GM12864 (cell line): ENCODE measurements around the gene IKZF3.
A peak's percentile ranks its signal among the peaks of the same experiment; 100 is the strongest.
"Not testable (repeated sequence)": the region's sequence is repeated elsewhere in the genome, so short reads cannot be mapped to it uniquely, and the experiment has no call there.

Source experiments
- DNase-seq: peaks from one replicate; pipeline ENCODE4 v3.0.0-alpha.2; 2011; ENCODE audit warnings: low read depth
- H3K4me3 ChIP-seq: 2 replicates; pipeline ENCODE4 v1.5.1; 2011; ENCODE audit warnings: mild to moderate bottlenecking, low read depth, low read length, control low read depth
- TF ChIP-seq, protein P1 (sequence below): IDR thresholded peaks from 2 replicates; pipeline ENCODE4 v1.5.1; 2011; ENCODE audit warnings: low read depth, mild to moderate bottlenecking, moderate library complexity, low read length, control low read depth, inconsistent platforms; ENCODE audit errors: missing control alignments

IKZF3 gene

DNA sequence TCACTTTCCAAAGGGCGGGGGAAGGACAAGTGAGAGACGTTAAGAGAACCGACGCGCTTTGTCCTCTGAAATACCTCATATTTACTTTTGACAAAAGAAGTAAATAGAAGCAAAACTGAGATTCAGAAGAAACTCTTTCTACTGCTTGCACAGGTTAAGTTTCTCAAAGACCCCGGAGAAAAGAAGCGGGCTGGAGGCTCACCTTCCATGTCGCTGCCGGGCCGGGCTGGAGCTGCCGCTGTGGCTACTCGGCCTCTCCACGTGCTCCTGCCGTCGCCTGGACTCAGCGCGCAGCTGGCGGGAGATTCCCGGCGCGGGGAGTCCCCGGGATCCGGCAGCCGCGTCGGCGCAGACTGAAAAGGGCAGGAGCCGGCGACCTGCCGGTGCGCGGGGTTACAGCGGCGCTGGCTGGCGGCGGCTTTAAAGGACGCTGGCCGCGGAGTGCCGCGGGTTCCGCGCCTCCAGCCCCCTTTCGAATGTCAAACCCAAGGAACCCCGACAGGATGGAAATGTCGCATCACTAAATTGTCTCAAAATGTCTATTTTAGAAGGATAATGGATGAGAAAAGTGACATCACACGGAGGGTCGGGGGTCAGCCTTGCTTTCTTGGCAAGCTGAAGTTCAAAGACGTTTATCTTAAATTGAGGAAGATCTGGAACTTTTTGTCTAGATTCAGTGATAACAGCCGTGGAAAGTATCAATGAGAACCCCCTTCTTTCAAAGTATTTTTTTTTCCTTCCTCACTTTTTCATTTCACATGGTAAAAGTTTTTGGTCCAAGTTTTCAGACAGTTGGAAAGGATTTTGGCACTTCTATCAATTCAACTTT is at the start of gene IKZF3:
Gene IKZF3 (minus strand): TSS at position 395 of the 829 bp plus-strand sequence. CDS start 186 bp downstream, at position 209.
- no peak for DNase-seq
- TF ChIP-seq, protein P1, sequence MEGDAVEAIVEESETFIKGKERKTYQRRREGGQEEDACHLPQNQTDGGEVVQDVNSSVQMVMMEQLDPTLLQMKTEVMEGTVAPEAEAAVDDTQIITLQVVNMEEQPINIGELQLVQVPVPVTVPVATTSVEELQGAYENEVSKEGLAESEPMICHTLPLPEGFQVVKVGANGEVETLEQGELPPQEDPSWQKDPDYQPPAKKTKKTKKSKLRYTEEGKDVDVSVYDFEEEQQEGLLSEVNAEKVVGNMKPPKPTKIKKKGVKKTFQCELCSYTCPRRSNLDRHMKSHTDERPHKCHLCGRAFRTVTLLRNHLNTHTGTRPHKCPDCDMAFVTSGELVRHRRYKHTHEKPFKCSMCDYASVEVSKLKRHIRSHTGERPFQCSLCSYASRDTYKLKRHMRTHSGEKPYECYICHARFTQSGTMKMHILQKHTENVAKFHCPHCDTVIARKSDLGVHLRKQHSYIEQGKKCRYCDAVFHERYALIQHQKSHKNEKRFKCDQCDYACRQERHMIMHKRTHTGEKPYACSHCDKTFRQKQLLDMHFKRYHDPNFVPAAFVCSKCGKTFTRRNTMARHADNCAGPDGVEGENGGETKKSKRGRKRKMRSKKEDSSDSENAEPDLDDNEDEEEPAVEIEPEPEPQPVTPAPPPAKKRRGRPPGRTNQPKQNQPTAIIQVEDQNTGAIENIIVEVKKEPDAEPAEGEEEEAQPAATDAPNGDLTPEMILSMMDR = peak; percentile 37
- H3K4me3 ChIP-seq = peak within 1 kb of the TSS; percentile 71

DNA sequence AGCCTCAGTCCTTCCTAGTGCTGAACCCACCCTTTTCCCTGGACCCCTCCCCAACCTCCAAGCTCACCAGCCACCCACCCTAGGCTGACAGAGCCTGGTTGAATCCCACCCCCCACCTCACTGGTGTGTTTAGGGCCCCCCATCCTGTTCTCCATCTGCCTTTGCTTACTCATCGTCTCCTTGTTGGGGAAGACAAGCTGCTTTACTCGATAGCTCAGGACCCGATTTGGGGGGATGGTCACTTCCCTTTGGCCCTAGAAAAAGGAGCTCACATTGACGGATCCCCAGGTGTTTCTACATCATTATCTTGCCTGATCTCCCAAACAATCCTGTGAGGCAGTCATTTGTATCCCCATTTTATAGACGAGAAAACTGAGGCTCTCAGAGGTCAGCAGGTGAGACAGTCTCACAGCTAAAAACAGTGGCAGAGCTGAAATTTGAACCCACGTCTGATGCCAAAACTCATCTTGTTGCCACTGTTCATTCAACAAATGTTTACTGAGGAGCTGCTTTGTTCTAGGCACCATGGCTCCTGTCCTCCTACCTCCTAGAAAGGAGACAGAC is 44.8 kb upstream of the IKZF3 start:
- H3K4me3 ChIP-seq = no peak overlapping the region
- TF ChIP-seq, protein P1 = no peak
- no peak for DNase-seq

DNA sequence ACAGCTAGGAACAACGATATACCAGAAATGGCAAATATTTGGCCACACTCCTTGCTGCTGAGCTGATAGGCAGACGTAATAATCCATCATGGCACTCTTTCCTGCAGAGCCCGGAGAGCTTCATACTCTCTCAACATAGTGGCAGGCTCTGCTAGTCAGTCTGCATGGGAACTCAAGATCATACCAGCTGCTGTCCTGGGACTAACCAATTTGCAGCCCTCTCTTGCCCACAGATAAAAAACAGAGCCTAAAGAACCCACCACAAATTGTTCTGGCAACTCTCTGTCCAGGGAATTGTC is 40.8 kb upstream of the IKZF3 start:
- H3K4me3 ChIP-seq = no peak overlapping the region
- TF ChIP-seq, protein P1 = no peak
- no peak for DNase-seq

DNA sequence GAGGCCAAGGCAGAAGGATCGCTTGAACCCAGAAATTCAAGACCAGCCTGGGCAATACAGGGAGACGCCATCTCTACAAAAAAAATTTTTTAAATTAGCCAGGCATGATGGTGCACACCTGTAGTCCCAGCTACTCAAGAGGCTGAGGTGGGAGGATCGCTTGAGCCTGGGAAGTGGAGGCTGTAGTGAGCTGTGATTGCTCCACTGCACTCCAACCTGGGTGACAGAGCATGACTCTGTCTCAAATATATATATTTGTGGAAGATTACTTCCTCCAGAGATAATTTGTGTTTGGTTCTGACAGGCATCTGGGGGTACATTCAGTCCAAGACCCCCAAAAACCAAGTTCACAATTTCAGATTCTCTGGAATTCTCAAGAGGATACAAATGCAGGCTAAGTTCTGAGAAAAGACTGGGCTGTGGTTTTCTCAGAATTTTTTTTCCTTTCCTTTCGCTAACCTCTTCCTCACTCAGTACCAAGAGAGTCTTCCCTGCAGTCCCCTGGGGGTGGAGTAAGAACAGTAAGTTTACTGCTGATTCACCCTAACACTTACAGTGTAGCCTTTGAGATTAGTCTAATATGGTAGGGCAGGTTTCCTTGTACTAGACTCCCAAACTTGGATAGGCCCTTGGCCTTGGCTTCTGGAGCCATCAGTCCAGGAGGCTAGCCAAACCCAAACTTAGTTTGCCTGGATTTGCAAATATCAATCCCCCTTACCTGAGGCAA is 39.2 kb upstream of the IKZF3 start:
- DNase-seq = no peak
- TF ChIP-seq, protein P1 = no peak
- H3K4me3 ChIP-seq = no peak overlapping the region

DNA sequence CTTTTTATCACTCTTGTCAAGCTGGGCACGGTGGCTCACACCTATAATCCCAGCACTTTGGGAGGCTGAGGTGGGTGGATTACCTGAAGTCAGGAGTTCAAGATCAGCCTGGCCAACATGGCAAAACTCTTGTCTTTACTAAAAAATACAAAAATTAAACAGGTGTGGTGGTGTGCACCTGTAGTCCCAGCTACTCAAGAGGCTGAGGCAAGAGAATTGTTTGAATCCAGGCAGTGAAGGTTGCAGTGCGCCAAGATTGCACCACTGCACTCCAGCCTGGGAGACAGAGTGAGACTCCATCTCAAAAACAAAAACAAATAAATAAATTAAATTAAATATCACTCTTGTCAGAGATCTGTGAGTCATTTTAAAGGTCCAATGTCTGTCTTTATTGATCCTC is 37.9 kb upstream of the IKZF3 start:
- DNase-seq, H3K4me3 ChIP-seq: not testable (repeated sequence)

DNA sequence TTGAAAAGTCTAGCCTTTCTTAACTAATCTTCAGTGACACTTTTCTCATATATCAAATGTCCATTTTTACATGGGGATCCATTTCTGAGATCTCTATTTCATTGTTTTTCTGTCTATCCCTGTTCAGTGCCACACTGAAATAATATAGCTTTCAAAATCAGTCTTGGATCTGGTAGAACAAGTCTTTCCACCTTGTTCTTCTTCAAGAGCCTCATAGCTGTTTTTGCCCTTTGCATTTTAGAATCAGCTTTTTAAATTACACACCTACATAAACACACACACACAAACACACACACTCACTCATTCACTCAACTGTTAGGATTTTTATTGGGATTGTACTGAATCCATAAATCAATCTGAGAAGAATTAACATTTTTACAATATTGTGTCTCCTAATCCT is 35.1 kb upstream of the IKZF3 start:
- H3K4me3 ChIP-seq = no peak overlapping the region
- TF ChIP-seq, protein P1 = no peak
- no peak for DNase-seq

DNA sequence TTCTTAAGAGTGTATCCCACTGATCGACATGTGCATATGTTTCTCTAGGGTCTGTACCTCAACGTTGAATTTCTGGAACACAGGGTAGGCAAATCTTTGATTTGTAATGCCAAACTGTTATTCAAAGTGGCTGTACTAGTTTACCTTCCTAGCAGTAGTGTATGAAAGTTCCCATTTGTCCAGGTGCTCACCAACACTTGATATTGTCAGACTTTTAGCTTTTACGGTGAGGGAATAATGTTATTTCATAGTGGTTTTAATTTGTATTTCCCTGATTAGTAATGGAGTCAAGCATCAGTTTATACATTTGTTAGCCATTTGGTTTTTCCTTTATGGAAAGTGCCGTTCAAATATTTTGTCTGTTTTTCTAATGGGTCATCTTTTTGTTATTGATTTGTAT is 34.0 kb upstream of the IKZF3 start:
- no peak for DNase-seq
- no peak overlapping the region for H3K4me3 ChIP-seq
- TF ChIP-seq, protein P1 = no peak
